IgD-negative memory B cell (primary cell): ENCODE measurements around the gene GDF2. TPM values are rescaled to one million over a fixed set of nuclear protein-coding genes. Genes with fewer than 3 reads are reported as not detected.

Experiments
- H3K27ac Mint-ChIP-seq, 3 donors: one replicate each; pipeline ENCODE4 v1.8.0; 2020 to 2022; ENCODE audit warnings: mild to moderate bottlenecking in 3 of 3, mixed read lengths in 3 of 3, moderate library complexity in 1 of 3
- H3K27me3 Mint-ChIP-seq: one replicate; pipeline ENCODE4 v1.8.0; 2021; ENCODE audit warnings: mixed read lengths
- H3K36me3 Mint-ChIP-seq: one replicate; pipeline ENCODE4 v1.8.0; 2020; ENCODE audit warnings: mild to moderate bottlenecking, mixed read lengths
- H3K4me1 Mint-ChIP-seq, 3 donors: one replicate each; pipeline ENCODE4 v1.8.0; 2020 to 2022; ENCODE audit warnings: mixed read lengths in 3 of 3, mild to moderate bottlenecking in 1 of 3
- H3K4me3 Mint-ChIP-seq, 4 donors: one replicate each; pipeline ENCODE4 v1.8.0; 2020 to 2022; ENCODE audit warnings: mild to moderate bottlenecking in 4 of 4, mixed read lengths in 4 of 4, moderate library complexity in 3 of 4
- H3K9me3 Mint-ChIP-seq, 3 donors: one replicate each; pipeline ENCODE4 v1.8.0; 2020 to 2021; ENCODE audit warnings: mixed read lengths in 3 of 3, mild to moderate bottlenecking in 1 of 3
- polyA plus RNA-seq: library from polyadenylated mRNA; unstranded; fragments of 300-500 nt; fragmentation: Illumina TruSeq; gene quantifications from one replicate; pipeline ENCODE4 v1.2.3, GENCODE V29; 2021

GDF2 gene
- polyA plus RNA-seq, 1 donor from 2014 or later, result not detected

DNA sequence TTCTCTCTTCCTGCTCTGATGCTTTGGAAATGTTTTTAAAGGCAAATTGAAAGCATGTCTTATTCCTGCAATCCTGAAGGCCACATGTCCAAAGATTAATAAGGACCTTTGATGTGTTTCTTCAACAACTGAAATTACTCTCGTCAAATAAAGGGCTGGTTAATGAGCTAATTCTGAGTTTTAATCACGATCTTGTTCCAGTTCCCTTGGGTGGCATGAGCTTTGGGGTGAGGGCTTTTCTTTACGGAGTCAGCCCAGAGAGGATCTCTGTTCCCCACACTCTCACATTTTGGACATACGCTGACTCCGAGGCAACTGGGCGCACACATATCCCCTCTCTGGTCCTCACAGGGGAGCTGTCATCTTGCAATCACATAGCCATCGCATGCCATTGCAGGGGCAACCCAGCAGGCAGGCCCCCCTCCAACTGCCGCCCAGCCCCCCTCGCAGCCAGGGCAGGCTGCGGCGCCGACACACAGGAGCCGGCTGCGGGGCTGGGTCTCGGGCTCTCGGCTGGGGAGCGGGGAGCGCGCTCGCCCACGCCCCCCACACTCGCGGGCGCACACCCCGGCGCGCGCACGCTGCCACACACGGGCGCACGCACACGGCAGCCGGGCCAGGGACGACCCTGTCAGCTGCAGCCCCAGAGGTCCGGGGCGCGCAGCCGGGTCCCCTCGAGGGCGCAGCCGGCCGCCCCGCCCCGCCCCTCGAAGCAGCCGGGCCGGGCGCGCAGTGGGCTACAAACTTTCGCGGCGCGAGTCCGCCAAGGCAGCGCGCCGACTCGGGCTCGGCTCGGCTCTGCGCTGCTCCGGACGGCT, 22.4 kb upstream of the GDF2 start, which contains the start of gene GDF10:
GDF10 (plus strand) TSS at position 587 of the 818 bp plus-strand sequence. CDS start 455 bp downstream, outside the sequence.
- Mint-ChIP-seq H3K4me3 (peak within 1 kb of the TSS in 3 of 4 donors; percentile 50 to 79 (median 72)), H3K36me3 (no peaks in the 10 kb centered on the region), H3K4me1 (peaks cover 0 to 4% (median 3%) of the 10 kb centered on the region in 3 donors), H3K27ac (no peak within 1 kb of the TSS), H3K9me3 (peaks cover 0 to 2% (median 0%) of the 10 kb centered on the region in 3 donors), H3K27me3 (peaks cover 16% of the 10 kb centered on the region)

GRCh38 chr10:47300429-47300931, 21.8 kb upstream of the GDF2 start:
- H3K9me3 Mint-ChIP-seq, result peaks cover 0 to 2% (median 0%) of the 10 kb centered on the region in 3 donors
- H3K4me3 Mint-ChIP-seq, result no peak overlapping the region
- no peak overlapping the region for H3K27ac Mint-ChIP-seq
- H3K4me1 Mint-ChIP-seq, result peaks cover 0 to 4% (median 3%) of the 10 kb centered on the region in 3 donors
- H3K36me3 Mint-ChIP-seq, result no peaks in the 10 kb centered on the region
- H3K27me3 Mint-ChIP-seq, result peaks cover 15% of the 10 kb centered on the region

GRCh38 chr10:47301833-47302232, 20.4 kb upstream of the GDF2 start:
- H3K4me3 Mint-ChIP-seq, result no peak overlapping the region
- peaks cover 0 to 2% (median 0%) of the 10 kb centered on the region in 3 donors for H3K9me3 Mint-ChIP-seq
- H3K4me1 Mint-ChIP-seq, result peaks cover 0 to 4% (median 3%) of the 10 kb centered on the region in 3 donors
- no peak overlapping the region for H3K27ac Mint-ChIP-seq
- no peaks in the 10 kb centered on the region for H3K36me3 Mint-ChIP-seq
- H3K27me3 Mint-ChIP-seq, result peaks cover 14% of the 10 kb centered on the region

DNA sequence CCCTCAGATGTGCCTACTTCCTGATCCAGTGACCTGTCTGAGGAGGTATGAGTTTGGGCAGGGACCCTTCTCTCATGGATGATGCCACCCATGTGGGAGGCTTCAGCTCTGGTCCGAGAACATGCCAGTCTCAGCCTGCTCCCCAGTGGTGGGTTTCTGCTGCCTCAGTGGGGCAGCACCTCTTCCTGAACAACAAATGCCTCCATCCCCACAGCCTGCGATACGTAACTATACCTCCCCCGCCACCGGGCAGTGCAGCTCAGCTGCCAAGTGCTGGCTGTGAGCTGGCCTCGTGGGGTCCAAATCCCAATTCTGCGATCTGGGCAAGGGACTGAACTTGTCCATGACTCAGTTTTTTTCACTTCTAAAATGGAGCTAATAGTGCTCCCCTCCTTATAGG, 19.1 kb upstream of the GDF2 start:
- no peaks in the 10 kb centered on the region for H3K36me3 Mint-ChIP-seq
- H3K27me3 Mint-ChIP-seq, result peaks cover 10% of the 10 kb centered on the region
- H3K4me3 Mint-ChIP-seq, result no peak overlapping the region
- H3K9me3 Mint-ChIP-seq, result peaks cover 0 to 2% (median 0%) of the 10 kb centered on the region in 3 donors
- H3K4me1 Mint-ChIP-seq, result peaks cover 0 to 4% (median 3%) of the 10 kb centered on the region in 3 donors
- no peak overlapping the region for H3K27ac Mint-ChIP-seq

- peaks cover 0 to 4% (median 3%) of the 10 kb centered on the region in 3 donors for H3K4me1 Mint-ChIP-seq
These were observed 18.4 kb upstream of the GDF2 start for GRCh38 chr10:47303866-47304265.

GRCh38 chr10:47305566-47305965, 16.7 kb upstream of the GDF2 start:
- Mint-ChIP-seq H3K4me3 (no peak overlapping the region), H3K27me3 (peaks cover 6% of the 10 kb centered on the region), H3K36me3 (no peaks in the 10 kb centered on the region), H3K9me3 (peaks cover 0 to 2% (median 0%) of the 10 kb centered on the region in 3 donors), H3K4me1 (peaks cover 0 to 3% (median 2%) of the 10 kb centered on the region in 3 donors), H3K27ac (no peak overlapping the region)

More at GRCh38 chr10:47303866-47304265, 18.4 kb upstream of the GDF2 start:
- Mint-ChIP-seq H3K27me3 (peaks cover 10% of the 10 kb centered on the region), H3K36me3 (no peaks in the 10 kb centered on the region), H3K9me3 (peaks cover 0 to 2% (median 0%) of the 10 kb centered on the region in 3 donors), H3K4me3 (no peak overlapping the region), H3K27ac (no peak overlapping the region)

- Mint-ChIP-seq H3K36me3 (no peaks in the 10 kb centered on the region), H3K27ac (no peak overlapping the region), H3K9me3 (peaks cover 0 to 2% (median 0%) of the 10 kb centered on the region in 3 donors), H3K27me3 (peaks cover 3% of the 10 kb centered on the region), H3K4me3 (no peak overlapping the region), H3K4me1 (peaks cover 0 to 2% (median 0%) of the 10 kb centered on the region in 3 donors)
These were observed 15.7 kb upstream of the GDF2 start for GRCh38 chr10:47306387-47307210.

- Mint-ChIP-seq H3K27ac (no peak overlapping the region), H3K27me3 (peaks cover 3% of the 10 kb centered on the region), H3K36me3 (no peaks in the 10 kb centered on the region), H3K4me1 (peaks cover 0 to 2% (median 0%) of the 10 kb centered on the region in 3 donors), H3K4me3 (no peak overlapping the region), H3K9me3 (no peaks in the 10 kb centered on the region)
These were observed 14.9 kb upstream of the GDF2 start for GRCh38 chr10:47307381-47307780.

DNA sequence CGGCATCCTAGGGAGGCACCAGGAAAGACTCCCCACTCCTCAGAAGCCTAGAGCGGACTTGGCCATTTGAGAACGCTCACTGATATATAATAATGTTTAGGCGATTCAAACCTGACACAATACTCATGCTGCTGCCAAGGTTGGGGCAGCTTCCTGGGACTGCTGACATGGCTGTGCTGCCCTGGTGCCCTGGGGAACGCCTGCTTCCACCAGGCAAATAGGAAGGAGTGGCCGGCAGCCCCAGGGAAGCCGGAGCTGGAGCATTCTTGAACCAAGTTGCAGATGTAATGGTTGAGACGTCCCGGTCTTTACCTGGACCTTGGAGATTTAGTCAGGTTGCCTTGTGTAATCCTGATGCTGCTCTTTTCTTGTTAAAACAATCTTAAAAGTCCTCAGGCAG, 13.5 kb upstream of the GDF2 start:
- peaks cover 3% of the 10 kb centered on the region for H3K27me3 Mint-ChIP-seq
- peaks cover 0 to 2% (median 0%) of the 10 kb centered on the region in 3 donors for H3K4me1 Mint-ChIP-seq
- H3K4me3 Mint-ChIP-seq, result no peak overlapping the region

GRCh38 chr10:47309408-47310089, 12.7 kb upstream of the GDF2 start:
- H3K36me3 Mint-ChIP-seq, result no peaks in the 10 kb centered on the region
- peaks cover 3% of the 10 kb centered on the region for H3K27me3 Mint-ChIP-seq
- H3K27ac Mint-ChIP-seq, result no peak overlapping the region
- no peaks in the 10 kb centered on the region for H3K9me3 Mint-ChIP-seq
- H3K4me3 Mint-ChIP-seq, result no peak overlapping the region
- peaks cover 0 to 2% (median 0%) of the 10 kb centered on the region in 3 donors for H3K4me1 Mint-ChIP-seq

More for the DNA sequence above, 13.5 kb upstream of the GDF2 start:
- Mint-ChIP-seq H3K27ac (no peak overlapping the region), H3K9me3 (no peaks in the 10 kb centered on the region), H3K36me3 (no peaks in the 10 kb centered on the region)

DNA sequence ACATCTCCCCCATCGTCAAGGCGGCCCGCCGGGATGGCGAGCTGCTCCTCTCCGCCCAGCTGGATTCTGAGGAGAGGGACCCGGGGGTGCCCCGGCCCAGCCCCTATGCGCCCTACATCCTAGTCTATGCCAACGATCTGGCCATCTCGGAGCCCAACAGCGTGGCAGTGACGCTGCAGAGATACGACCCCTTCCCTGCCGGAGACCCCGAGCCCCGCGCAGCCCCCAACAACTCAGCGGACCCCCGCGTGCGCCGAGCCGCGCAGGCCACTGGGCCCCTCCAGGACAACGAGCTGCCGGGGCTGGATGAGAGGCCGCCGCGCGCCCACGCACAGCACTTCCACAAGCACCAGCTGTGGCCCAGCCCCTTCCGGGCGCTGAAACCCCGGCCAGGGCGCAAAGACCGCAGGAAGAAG, 12.2 kb upstream of the GDF2 start:
- peaks cover 3% of the 10 kb centered on the region for H3K27me3 Mint-ChIP-seq
- H3K36me3 Mint-ChIP-seq, result no peaks in the 10 kb centered on the region
- H3K9me3 Mint-ChIP-seq, result no peaks in the 10 kb centered on the region
- no peak overlapping the region for H3K4me3 Mint-ChIP-seq
- H3K27ac Mint-ChIP-seq, result peak overlapping the region in 1 of 3 donors; percentile 73
- peaks cover 0 to 2% (median 0%) of the 10 kb centered on the region in 3 donors for H3K4me1 Mint-ChIP-seq

DNA sequence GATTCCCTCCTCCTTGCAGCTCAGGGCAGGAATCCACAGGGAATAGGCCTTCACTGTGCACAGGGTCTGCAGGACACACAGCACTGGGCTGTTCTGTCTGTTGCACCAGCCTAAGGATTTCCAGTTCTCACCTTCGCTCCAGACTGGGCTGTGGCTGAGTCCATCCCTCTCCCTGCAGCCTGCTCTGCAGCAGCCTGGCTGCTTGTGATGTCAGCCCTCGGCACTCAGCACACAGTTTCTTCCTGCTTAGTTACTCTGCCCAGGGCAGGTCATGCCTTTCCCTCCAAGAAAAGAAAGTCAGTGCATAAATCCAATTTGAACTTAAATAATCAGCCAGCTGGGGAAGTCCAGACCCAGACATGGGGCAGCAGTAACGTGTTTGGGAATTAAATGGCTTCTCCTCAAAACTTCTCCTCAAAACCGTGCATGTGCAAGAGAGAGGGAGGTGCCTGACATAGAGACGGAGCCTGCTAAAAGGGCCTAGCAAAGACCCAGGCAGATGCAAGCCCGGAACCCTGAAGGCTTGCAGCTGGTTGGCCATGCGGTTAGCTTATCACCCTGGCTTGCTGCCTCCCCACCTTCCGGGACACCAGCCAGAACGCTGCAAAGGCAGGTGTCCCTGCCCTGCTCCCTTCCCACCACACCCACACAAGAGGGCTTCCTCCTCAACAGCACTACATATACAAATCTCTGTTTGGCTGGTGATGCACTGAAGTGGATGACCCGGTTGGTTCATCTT, 10.9 kb upstream of the GDF2 start:
- H3K27ac Mint-ChIP-seq, result no peak overlapping the region
- H3K36me3 Mint-ChIP-seq, result no peaks in the 10 kb centered on the region
- peaks cover 0 to 2% (median 0%) of the 10 kb centered on the region in 3 donors for H3K4me1 Mint-ChIP-seq
- H3K4me3 Mint-ChIP-seq, result peak overlapping the region in 1 of 4 donors; percentile 12
- H3K9me3 Mint-ChIP-seq, result no peaks in the 10 kb centered on the region
- peaks cover 3% of the 10 kb centered on the region for H3K27me3 Mint-ChIP-seq

DNA sequence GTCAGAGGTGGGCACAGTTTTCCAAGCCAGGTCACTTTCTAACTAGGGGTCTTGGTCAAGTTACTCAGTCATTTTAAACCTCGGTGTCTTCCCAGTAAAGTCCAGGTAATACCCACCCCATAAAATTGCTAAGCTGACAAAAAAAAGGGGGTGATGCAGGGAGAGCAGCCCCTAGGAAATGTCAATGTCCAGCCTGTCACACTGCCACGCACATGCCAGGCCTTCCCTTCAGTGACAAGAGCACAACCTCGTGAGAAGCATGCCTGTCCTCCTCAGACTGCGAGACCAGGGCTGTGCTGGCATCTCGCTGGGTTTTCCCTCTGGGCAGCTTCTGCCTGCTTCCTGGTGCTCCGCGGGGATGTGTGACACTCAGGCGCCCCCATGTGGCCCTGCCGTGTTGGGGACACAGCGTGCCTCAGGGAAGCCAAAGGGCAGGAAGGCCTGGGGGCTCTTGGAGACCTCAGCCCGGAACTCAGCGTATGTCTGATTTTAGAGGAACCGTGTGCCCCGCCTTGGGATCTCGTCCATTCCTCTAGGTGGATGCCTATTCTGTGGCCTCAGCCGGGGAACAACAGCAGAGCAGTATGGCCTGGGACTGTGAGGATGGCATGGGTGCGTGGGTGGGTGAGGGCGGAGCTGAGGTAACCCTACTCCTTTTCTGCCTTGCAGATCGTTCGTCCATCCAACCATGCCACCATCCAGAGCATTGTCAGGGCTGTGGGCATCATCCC, 10.2 kb upstream of the GDF2 start:
- H3K4me1 Mint-ChIP-seq, result peaks cover 0 to 2% (median 0%) of the 10 kb centered on the region in 3 donors
- H3K27ac Mint-ChIP-seq, result no peak overlapping the region

More for the DNA sequence above, 10.2 kb upstream of the GDF2 start:
- H3K4me3 Mint-ChIP-seq, result no peak overlapping the region
- H3K27me3 Mint-ChIP-seq, result peaks cover 3% of the 10 kb centered on the region
- no peaks in the 10 kb centered on the region for H3K9me3 Mint-ChIP-seq
- H3K36me3 Mint-ChIP-seq, result no peaks in the 10 kb centered on the region
